ENCODE results near the gene FEM1B.

FEM1B gene

GRCh38 chr15:68261241-68261640 lies 16.3 kb upstream of the FEM1B start:
- no peak for FAIRE-seq

GRCh38 chr15:68261980-68262379 lies 15.6 kb upstream of the FEM1B start:
- no peak for FAIRE-seq

DNA sequence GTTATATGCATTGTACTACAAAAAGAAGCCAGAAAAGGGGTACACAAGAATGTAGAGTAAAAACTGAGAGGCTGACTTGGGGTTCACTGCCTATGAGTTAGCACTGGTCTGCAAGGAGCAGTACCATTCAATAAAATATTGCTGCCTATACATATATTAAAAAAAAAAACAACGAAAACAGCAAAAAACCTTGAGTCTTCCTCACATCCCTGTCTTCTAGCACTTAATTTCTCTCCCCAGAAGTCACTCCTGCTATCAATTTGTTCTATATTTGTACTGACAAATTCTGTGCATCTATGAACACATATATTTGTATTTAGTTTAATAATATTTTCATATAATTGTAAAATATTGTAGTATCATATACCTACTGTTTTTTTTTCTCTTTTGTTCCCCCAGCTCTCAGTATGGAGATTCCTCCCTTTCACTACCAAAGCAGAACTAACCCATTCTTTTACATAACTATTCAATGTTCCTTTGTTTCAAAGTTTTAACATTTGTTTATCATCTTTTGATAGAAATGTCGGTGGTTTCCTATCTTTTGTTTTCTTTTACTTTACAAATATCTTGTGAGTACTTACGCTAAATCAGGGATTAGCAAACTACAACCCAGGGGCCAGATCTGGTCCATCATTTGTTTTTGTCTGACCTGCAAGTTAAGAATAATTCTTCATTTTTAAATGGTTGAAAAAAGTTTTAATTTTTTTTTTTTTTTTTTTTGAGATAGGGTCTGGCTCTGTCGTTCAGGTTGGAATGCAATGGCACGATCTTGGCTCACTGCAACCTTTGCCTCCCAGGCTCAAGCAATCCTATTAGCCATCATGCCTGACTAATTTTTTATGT lies 14.8 kb upstream of the FEM1B start:
- no peak for FAIRE-seq

- FAIRE-seq, result no peak
These were observed 13.3 kb upstream of the FEM1B start for GRCh38 chr15:68264282-68264681.

DNA sequence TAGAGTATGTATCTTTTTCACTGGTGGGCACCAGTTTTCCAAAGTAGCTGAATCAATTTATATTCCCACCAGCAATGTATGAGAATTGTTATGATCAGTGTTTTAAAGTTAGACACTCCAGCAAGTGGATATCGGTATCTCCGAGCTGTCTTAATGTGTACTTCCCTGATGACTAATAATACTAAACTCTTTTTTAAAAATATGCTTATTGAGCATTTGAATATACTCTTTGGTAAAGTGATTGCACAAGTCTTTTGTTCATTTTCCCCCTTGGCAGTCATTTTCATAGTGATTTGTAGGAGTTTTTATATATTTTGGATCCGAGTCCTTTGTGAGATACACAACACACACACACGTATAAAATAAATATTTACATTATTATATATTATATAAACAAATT lies 12.5 kb upstream of the FEM1B start:
- no peak for FAIRE-seq

GRCh38 chr15:68265674-68266073 lies 11.9 kb upstream of the FEM1B start:
- no peak for FAIRE-seq

GRCh38 chr15:68268405-68268804 lies 9.1 kb upstream of the FEM1B start:
- FAIRE-seq, result no peak

DNA sequence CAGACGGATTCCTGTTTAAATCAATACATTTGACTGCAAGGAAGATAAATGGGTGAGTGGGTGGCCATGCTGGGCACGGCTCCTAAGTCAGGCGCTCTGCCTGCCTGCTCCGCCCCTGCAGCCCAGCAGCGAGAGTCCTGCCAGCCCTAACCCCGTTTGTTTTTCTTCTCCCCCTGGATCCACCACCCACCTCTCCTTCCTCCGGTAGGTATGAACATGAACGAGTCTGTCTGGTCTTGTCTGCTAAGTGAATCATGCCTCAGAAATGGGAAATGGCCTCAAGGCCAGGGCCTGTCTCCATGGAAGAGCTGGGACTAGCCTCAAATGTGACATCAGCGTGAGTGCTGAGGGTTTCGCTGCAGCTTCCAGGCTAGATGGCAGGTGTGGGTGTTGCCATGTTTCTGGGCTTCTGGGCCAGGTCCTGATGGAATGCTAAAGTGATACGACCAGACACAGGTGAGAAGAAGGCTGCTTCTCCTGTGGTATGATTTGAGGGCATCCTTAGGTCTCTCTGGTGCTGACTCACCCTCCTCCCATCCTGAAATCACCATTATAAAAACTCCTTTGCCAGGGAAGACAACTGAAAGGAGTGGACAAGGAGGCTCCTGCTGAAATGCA lies 5.6 kb upstream of the FEM1B start:
- FAIRE-seq, result no peak

GRCh38 chr15:68272721-68273271 lies 4.7 kb upstream of the FEM1B start:
- no peak for FAIRE-seq

DNA sequence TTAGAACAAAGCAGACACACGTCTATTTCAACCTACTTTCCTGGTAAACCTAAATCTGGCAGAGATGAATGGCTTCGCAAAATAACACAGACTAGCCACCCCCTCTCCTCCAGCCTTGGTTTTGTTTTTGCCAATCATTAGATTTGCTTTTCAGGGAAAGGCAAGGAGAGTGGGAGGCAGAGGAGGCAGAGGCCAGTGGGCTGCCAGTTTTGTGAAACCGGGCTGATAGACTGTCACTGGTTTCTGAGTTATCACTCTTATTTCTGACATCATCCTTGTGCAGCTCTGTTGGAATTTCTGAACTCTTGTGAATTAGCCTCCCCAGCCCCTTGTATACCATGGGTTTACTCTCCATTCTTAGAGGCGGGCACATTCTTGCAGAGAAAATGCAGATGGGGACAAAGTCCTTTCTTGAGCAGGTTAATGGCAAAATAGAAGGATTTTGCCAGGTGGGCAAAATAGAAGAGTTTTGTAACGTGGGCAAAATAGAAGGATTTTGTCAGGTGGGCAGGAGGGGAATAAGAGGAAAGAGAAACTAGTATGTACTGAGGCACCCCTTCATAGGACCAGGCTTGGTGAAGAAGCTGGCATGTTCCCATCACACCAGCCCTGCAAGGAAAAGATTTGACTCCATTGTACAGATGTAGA lies 3.2 kb upstream of the FEM1B start:
- no peak for FAIRE-seq

DNA sequence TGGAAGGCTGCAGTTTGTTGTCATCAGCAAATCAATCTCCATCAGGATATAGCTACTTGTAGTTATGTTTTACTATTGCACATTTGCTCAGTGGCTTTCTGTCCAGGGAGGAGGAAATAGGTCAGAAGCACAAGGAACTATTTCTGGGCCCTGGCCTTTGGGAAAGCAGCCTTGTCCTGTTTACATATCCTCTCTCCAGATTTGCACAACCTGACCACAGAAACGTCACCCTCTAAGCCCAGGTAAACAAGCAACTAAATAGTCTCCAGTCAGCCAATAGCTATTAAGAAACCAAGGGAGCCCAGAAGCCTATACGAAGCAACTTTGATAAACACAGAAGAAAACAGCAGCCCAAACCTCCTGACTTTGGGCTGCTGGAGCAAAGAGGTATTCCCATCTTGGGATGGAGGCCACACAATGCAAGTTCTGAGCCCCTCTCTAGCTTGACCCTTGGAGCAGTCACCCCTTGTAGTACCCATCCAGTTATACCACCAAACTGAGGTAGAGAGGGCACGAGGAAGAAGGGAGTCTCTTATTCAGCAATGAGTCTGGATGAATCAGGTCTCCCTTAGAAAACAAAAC lies 2.3 kb upstream of the FEM1B start:
- no peak for FAIRE-seq

- no peak for FAIRE-seq
These were observed 877 bp upstream of the FEM1B start for GRCh38 chr15:68276668-68277067.

DNA sequence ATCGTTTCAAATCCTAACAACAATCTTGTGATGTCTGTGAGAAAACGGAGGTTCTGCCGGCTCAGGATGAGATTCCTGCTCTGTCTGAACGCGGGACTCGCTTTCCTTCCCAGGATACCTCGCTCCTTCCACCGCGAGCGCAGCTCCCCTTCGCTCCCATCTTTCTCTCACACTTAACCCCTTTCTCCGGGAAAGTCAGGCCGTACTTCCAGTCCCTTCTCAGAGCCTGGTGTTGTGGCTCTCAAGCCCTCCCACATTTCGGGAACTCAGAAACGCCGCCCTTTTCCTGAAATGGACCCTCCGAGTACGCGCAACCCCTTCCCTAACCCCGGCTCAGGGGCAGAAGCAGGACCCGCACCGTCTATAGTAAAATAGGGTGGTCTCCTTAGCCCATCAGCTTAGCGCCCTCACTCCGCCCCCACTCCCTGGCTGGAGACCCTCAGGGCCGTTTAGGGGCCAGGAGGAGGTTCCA lies 378 bp upstream of the FEM1B start:
- no peak for FAIRE-seq

- FAIRE-seq, result no peak
These were observed 725 bp downstream of the FEM1B start for GRCh38 chr15:68278345-68278594.

DNA sequence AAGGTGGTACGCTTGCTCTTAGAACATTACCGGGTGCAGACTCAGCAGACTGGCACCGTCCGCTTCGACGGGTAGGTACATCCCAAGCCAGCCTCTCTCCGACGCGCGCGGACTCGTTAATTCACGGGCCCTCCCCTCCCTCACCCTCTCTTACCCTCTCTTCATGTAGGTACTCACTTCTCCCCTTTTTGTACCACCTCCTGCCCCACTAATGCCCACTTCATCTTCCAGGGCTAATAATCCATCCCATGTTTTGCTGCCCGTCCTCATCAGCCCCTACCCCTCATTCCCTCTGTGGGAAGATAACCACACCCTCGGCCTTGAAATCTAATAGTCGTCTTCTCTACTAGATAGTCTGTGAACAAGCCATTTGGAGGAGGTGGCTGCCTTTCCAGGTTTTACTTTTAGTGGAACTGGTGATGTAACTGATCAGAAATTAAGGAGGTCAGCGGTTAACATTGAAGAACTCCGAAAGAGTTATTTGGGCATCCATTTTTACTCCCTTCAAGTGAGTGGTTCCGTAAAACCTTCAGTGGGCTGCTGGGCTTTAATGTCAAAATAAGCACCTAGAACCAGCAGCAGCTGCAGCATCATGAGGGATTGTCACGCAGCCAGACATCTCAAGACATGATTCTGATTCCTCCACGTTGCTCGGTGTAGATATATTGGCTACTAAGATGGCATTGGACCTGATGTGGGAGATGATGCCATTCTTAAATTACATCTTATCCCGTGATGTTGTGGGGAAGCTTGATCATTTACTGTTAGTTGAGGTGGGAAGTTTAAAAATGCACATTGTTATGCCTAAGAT lies 1.3 kb downstream of the FEM1B start:
- no peak for FAIRE-seq

GRCh38 chr15:68279779-68280753 lies 2.5 kb downstream of the FEM1B start:
- FAIRE-seq, result no peak

DNA sequence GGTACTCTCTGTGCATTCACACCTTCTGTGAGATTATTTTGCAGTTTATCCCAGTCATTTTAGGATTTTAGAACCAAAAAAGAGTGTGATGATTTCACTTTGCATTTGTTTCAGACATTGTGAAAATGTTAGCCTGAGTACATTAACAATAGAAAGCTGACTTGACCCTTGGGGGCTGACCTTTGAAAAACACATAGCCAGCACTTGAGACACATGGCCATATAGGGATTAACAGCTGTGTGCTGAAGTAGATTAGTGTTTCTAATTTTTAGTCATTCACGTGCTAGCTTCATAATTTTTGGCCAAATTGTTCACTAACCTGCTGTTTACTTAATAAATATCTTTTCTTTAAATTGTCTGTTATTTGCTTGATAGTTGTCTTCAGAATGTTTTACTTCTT lies 3.5 kb downstream of the FEM1B start:
- FAIRE-seq, result no peak

- no peak for FAIRE-seq
These were observed 5.9 kb downstream of the FEM1B start for GRCh38 chr15:68283401-68283800.

GRCh38 chr15:68284616-68285258 lies 7.2 kb downstream of the FEM1B start:
- no peak for FAIRE-seq

DNA sequence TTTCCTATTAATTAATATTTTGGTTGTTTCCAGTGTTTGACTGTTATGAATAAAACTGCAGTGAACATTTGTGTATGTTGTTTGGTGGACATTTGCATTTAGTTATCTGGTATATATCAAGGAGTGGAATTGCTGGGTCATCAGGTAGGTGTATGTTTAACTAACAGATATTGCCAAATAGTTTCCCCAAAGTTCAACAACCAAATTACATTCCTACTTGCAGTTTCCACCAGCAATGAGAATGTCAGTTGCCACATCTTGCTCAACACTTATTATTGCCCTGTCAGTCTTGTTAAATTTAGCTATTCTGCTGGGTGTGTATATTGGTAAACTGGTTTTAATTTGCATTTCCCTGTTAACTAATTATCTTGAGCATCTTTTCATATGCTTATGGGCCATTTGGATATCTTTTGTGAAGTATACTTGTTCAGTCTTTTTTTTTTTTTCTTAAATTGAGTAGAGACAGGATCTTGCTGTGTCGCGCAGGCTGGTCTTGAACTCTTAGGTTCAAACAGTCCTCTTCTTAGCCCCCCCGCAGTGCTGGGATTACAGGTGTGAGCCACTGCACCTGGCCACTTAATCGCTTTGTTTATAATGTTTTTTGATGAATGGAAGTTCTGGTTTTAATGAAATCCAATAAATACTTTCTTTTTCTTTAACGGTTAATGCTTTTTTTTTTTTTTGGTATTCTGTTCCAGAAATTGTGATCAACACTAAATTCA lies 7.9 kb downstream of the FEM1B start:
- FAIRE-seq, result no peak

All from A204.1 (cell line).